Kidney (tissue), 14 donors: Measurements from ENCODE around the gene CST6. TPM values are rescaled to one million over a fixed set of nuclear protein-coding genes. Genes with fewer than 3 reads are reported as not detected.

Experiments used
- DNase-seq, 5 donors: peaks; one replicate each; pipeline ENCODE4 v3.0.0-alpha.2; 2013 to 2020
- FAIRE-seq: peaks from 2 replicates; lab custom pipeline; 2012; peaks lifted over from hg19 to GRCh38; lab: Jason Lieb, UNC
- H3K27ac ChIP-seq, 2 donors: one replicate each; pipeline ENCODE4 v1.7.0; 2013; ENCODE audit warnings: low read depth in 2 of 2, low read length in 2 of 2, inconsistent platforms in 1 of 2
- H3K27me3 ChIP-seq: one replicate; pipeline ENCODE4 v1.7.1; 2013; ENCODE audit warnings: low read length, inconsistent platforms; ENCODE audit not compliant: control insufficient read depth, insufficient read depth
- H3K36me3 ChIP-seq, 3 donors: one replicate each; pipeline versions ENCODE4 v1.7.0 to v1.7.1; 2013; ENCODE audit warnings: low read length in 3 of 3, control low read depth in 1 of 3, inconsistent platforms in 1 of 3; ENCODE audit not compliant: insufficient read depth in 3 of 3, control insufficient read depth in 2 of 3
- H3K4me1 ChIP-seq, 3 donors: one replicate each; pipeline versions ENCODE4 v1.7.0 to v1.7.1; 2013; ENCODE audit warnings: low read length in 3 of 3, inconsistent platforms in 1 of 3, low read depth in 1 of 3; ENCODE audit not compliant: control insufficient read depth in 2 of 3, insufficient read depth in 2 of 3
- H3K4me3 ChIP-seq, 3 donors: one replicate each; pipeline versions ENCODE4 v1.7.0 to v1.8.1; 2013; ENCODE audit warnings: low read length in 3 of 3, control low read depth in 1 of 3, inconsistent platforms in 1 of 3
- H3K9ac ChIP-seq, 3 donors: one replicate each; pipeline versions ENCODE4 v1.7.0 to v1.7.1; 2013; ENCODE audit warnings: low read length in 3 of 3, control low read depth in 1 of 3, inconsistent platforms in 1 of 3
- H3K9me3 ChIP-seq, 3 donors: one replicate each; pipeline versions ENCODE4 v1.7.0 to v1.7.1; 2013; ENCODE audit warnings: low read length in 3 of 3, control low read depth in 1 of 3, inconsistent platforms in 1 of 3; ENCODE audit not compliant: control insufficient read depth in 2 of 3, insufficient read depth in 1 of 3
- CTCF ChIP-seq: IDR thresholded peaks from 3 replicates; pipeline ENCODE4 v1.5.1; 2012; ENCODE audit warnings: mild to moderate bottlenecking, moderate library complexity, borderline replicate concordance; ENCODE audit not compliant: insufficient read depth; ENCODE audit errors: extremely low read depth
- intact Hi-C: fragments of 100-400 bp; cut with DNase I; formaldehyde crosslinking; loops from one replicate; pipeline ENCODE4 v1.11.1; 2022
- polyA plus RNA-seq: library from polyadenylated mRNA; stranded (reverse); fragments of 350-450 nt; fragmentation: Illumina TruSeq; extraction: RNeasy Lipid Tissue Mini Kit (QIAGEN cat#74804); gene quantifications from one replicate; pipeline ENCODE4 v1.2.3, GENCODE V29; 2014; ENCODE audit warnings: low read depth, low replicate concordance; ENCODE audit not compliant: insufficient read depth
- total RNA-seq: library from RNA; stranded (reverse); fragmentation: NEBNext Ultra II Directional; extraction: Animal tissue kit (Norgen Biotek cat#: 25700); gene quantifications from one replicate; pipeline ENCODE4 v1.2.1, GENCODE V29; 2021
- donor health status: control.
- donor health status: control.
- donor health status: control.
- donor health status: control.
- donor health status: control.
- donor health status: DM: yes; HTN: yes; CAD: no.
- donor health status: Normal renal cell carcinoma (clear cell type).

Gene CST6
- total and polyA plus RNA-seq, 2 donors from 2014 or later: 1.2 to 5.9 TPM

DNA sequence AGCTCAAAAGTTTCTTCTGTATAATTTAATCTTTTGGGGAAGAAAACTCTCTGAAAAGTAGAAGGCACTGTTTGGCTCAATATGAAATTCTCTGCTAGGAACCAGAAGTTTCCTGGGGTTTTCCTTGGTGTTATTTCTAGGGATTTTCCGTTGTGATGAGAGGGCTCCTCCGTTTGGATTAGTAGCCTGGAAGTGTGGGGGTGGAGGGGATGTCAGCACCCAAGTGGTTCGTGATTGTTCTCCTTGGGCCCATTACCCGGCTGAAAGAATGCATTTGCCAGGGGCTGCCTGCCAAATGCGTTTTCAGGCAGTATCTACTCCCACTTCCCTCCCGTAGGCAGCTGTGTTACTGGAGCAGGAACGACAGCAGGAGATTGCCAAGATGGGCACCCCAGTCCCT, 44.7 kb downstream of the CST6 start:
- no peak overlapping the region for H3K4me3 ChIP-seq
- H3K27me3 ChIP-seq: no peaks in the 10 kb centered on the region
- no peak for FAIRE-seq
- H3K4me1 ChIP-seq: peaks cover 0 to 12% (median 5%) of the 10 kb centered on the region in 3 donors
- intact Hi-C loops: no loop called here
- no peaks in the 10 kb centered on the region for H3K9me3 ChIP-seq
- peaks cover 9 to 63% (median 44%) of the 10 kb centered on the region in 3 donors for H3K36me3 ChIP-seq
- no peak overlapping the region for H3K9ac ChIP-seq
- TF ChIP-seq CTCF: no peak
- H3K27ac ChIP-seq: no peak overlapping the region
- DNase-seq: no peak

DNA sequence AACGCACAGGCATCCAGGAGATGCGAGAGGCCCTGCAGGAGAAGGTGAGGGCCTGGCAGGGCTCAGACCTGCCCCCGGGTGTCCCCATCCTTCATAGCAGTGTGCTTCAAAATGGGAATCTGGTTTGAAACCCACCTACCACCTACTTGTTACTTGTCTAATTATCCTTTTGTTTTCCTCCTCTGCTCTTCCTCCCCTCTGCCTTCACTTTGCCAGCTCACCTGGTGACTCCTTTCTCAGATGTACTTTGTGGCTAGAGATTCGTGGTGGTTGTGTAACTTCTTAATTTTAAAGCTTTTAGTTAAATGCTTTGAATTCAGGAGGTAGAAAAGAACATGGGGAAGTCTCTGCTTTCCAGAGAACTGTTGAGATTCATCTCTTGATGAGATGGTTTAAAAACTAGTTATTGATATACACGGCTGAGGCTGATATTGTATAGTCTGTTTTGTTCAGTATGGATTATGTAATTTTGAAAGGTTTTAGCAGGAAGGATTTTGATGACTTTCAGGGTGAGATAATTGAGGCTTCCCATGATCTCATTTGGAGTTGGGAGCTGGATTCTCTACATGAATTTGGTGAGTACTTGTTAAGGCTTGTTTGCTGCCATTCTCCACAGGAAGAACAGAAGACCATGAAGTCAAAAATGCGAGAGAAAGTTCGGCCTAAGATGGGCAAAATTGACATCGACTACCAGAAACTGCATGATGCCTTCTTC, 48.3 kb downstream of the CST6 start:
- Histone ChIP-seq H3K4me1 (peaks cover 0 to 2% (median 0%) of the 10 kb centered on the region in 3 donors), H3K27me3 (no peaks in the 10 kb centered on the region), H3K9ac (no peak overlapping the region), H3K27ac (no peak overlapping the region), H3K36me3 (peaks cover 21 to 84% (median 58%) of the 10 kb centered on the region in 3 donors), H3K4me3 (no peak overlapping the region), H3K9me3 (no peaks in the 10 kb centered on the region)
- FAIRE-seq: no peak
- no peak for TF ChIP-seq CTCF
- no peak for DNase-seq
- intact Hi-C loops: no loop called here

GRCh38 chr11:66061268-66061667, 49.5 kb downstream of the CST6 start:
- no peak overlapping the region for H3K4me3 ChIP-seq
- no peak for TF ChIP-seq CTCF
- DNase-seq (no peak), FAIRE-seq (no peak)
- H3K36me3 ChIP-seq: peaks cover 23 to 78% (median 55%) of the 10 kb centered on the region in 3 donors
- no peaks in the 10 kb centered on the region for H3K4me1 ChIP-seq
- no peak overlapping the region for H3K9ac ChIP-seq
- intact Hi-C loops: no loop called here
- no peak overlapping the region for H3K27ac ChIP-seq
- H3K27me3 ChIP-seq: no peaks in the 10 kb centered on the region
- no peaks in the 10 kb centered on the region for H3K9me3 ChIP-seq

- no peak for TF ChIP-seq CTCF
- H3K27me3 ChIP-seq: no peaks in the 10 kb centered on the region
- H3K9ac ChIP-seq: no peak overlapping the region
- DNase-seq (no peak), FAIRE-seq (no peak)
- no peaks in the 10 kb centered on the region for H3K9me3 ChIP-seq
- no peaks in the 10 kb centered on the region for H3K4me1 ChIP-seq
- intact Hi-C loops: no loop called here
- no peak overlapping the region for H3K27ac ChIP-seq
- peaks cover 26 to 78% (median 58%) of the 10 kb centered on the region in 3 donors for H3K36me3 ChIP-seq
- H3K4me3 ChIP-seq: no peak overlapping the region
These were observed 50.6 kb downstream of the CST6 start for GRCh38 chr11:66062408-66062807.
